Loucy (cell line): ENCODE measurements around the gene SLC39A8.

Source experiments
- EZH2phosphoT487 ChIP-seq: fragments of 200-600 bp; IDR thresholded peaks from 2 replicates; pipeline ENCODE4 v1.6.1; 2018; ENCODE audit warnings: antibody characterized with exemption, mild to moderate bottlenecking, moderate library complexity, borderline replicate concordance
- TF ChIP-seq, protein P1 (sequence below): fragments of 200-600 bp; sonication (generic); conservative IDR thresholded peaks from 2 replicates; pipeline ENCODE4 v1.5.1; 2014; ENCODE audit warnings: mild to moderate bottlenecking, antibody characterized with exemption, low read length

DNA sequence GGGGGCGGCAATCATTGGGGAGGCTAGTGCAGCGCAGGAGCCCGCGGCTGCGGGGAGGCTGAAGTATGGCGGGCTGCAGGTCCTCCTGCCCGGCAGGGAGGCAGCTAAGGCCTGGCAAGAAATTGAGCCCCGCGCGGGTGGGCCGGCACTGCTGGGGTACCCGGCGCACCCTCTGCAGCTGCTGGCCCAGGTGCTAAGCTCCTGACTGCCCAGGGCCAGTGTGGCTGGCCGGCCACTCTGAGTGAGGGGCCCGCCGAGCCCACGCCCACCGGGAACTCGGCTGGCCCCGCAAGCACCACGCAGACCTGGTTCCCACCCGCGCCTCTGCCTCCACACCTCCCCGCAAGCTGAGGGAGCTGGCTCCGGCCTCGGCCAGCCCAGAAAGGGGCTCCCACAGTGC, 94.9 kb downstream of the SLC39A8 start:
- TF ChIP-seq, protein P1, sequence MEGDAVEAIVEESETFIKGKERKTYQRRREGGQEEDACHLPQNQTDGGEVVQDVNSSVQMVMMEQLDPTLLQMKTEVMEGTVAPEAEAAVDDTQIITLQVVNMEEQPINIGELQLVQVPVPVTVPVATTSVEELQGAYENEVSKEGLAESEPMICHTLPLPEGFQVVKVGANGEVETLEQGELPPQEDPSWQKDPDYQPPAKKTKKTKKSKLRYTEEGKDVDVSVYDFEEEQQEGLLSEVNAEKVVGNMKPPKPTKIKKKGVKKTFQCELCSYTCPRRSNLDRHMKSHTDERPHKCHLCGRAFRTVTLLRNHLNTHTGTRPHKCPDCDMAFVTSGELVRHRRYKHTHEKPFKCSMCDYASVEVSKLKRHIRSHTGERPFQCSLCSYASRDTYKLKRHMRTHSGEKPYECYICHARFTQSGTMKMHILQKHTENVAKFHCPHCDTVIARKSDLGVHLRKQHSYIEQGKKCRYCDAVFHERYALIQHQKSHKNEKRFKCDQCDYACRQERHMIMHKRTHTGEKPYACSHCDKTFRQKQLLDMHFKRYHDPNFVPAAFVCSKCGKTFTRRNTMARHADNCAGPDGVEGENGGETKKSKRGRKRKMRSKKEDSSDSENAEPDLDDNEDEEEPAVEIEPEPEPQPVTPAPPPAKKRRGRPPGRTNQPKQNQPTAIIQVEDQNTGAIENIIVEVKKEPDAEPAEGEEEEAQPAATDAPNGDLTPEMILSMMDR = no peak
- no peak for TF ChIP-seq EZH2phosphoT487
